Activated T-helper 2 cell treated with anti-CD3 and anti-CD28 coated beads, Interferon-gamma antibody, Interleukin-2, Interleukin-4, amounts not matched to agents 10 μg/mL and 5 μg/mL and 100 μg/mL, durations not matched to agents 14 hours and 24 hours and 36 hours (primary cell): Measurements from ENCODE around the gene HOXD3. TPM values are rescaled to one million over a fixed set of nuclear protein-coding genes. Genes with fewer than 3 reads are reported as not detected.

Source experiments
- DNase-seq: peaks from one replicate; pipeline ENCODE4 v3.0.0; 2021; ENCODE audit warnings: low spot score
- H3K27ac Mint-ChIP-seq: one replicate; pipeline ENCODE4 v1.8.0; 2021; ENCODE audit warnings: mixed read lengths
- H3K27me3 Mint-ChIP-seq: one replicate; pipeline ENCODE4 v1.8.0; 2021; ENCODE audit warnings: low read depth, mixed read lengths
- H3K36me3 Mint-ChIP-seq: one replicate; pipeline ENCODE4 v1.8.0; 2021; ENCODE audit warnings: low read depth, mixed read lengths
- H3K4me1 Mint-ChIP-seq: one replicate; pipeline ENCODE4 v1.8.0; 2021; ENCODE audit warnings: low read depth, mixed read lengths
- H3K4me3 Mint-ChIP-seq: one replicate; pipeline ENCODE4 v1.8.0; 2021; ENCODE audit warnings: low read depth, mild to moderate bottlenecking, moderate library complexity, mixed read lengths
- H3K9me3 Mint-ChIP-seq: one replicate; pipeline ENCODE4 v1.8.0; 2021; ENCODE audit warnings: mixed read lengths
- intact Hi-C: fragments of 100-400 bp; cut with micrococcal nuclease; formaldehyde crosslinking; loops from one replicate; pipeline ENCODE4 v1.15.1; 2023
- total RNA-seq: library from RNA; stranded (reverse); gene quantifications from 2 replicates; pipeline ENCODE4 v1.2.3, GENCODE V29; 2022

Gene HOXD3
- total RNA-seq, 1 donor from 2014 or later = not detected

- peaks cover 3% of the 10 kb centered on the region for H3K36me3 Mint-ChIP-seq
- no peak for DNase-seq
- H3K27me3 Mint-ChIP-seq = peaks cover 88% of the 10 kb centered on the region
- intact Hi-C loops = loop anchor here (2.0 kb wide), 1 partner anchor 15 kb away; no protein-coding TSS in a partner anchor
- no peaks in the 10 kb centered on the region for H3K4me1 Mint-ChIP-seq
- no peak within 1 kb of the TSS for H3K27ac Mint-ChIP-seq
- no peak within 1 kb of the TSS for H3K4me3 Mint-ChIP-seq
- no peaks in the 10 kb centered on the region for H3K9me3 Mint-ChIP-seq
These were observed 5.4 kb upstream of the HOXD3 start, which contains the start of gene HOXD4 for GRCh38 chr2:176151442-176152287. TSS of gene HOXD4 (plus strand) at chr2:176151550. CDS start at chr2:176151634, 84 bp downstream.

- Mint-ChIP-seq H3K9me3 (no peaks in the 10 kb centered on the region), H3K36me3 (peaks cover 3% of the 10 kb centered on the region), H3K27ac (no peak overlapping the region), H3K27me3 (peaks cover 84% of the 10 kb centered on the region), H3K4me1 (no peaks in the 10 kb centered on the region), H3K4me3 (no peak overlapping the region)
- no peak for DNase-seq
- intact Hi-C loops = no loop called here
These were observed 4.5 kb upstream of the HOXD3 start for GRCh38 chr2:176152350-176153181.

- Mint-ChIP-seq H3K4me3 (no peak overlapping the region), H3K27ac (no peak overlapping the region), H3K36me3 (peaks cover 3% of the 10 kb centered on the region), H3K9me3 (no peaks in the 10 kb centered on the region), H3K27me3 (peaks cover 84% of the 10 kb centered on the region), H3K4me1 (no peaks in the 10 kb centered on the region)
- no peak for DNase-seq
- intact Hi-C loops = no loop called here
These were observed 2.4 kb upstream of the HOXD3 start for GRCh38 chr2:176154576-176155252.

GRCh38 chr2:176155356-176156044 is 1.6 kb upstream of the HOXD3 start:
- Mint-ChIP-seq H3K4me1 (no peaks in the 10 kb centered on the region), H3K4me3 (no peak overlapping the region), H3K27me3 (peaks cover 83% of the 10 kb centered on the region), H3K36me3 (peaks cover under 1% of the 10 kb centered on the region), H3K27ac (no peak overlapping the region), H3K9me3 (no peaks in the 10 kb centered on the region)
- DNase-seq = no peak
- intact Hi-C loops = no loop called here

- H3K27me3 Mint-ChIP-seq = peaks cover 82% of the 10 kb centered on the region
- H3K9me3 Mint-ChIP-seq = peaks cover 3% of the 10 kb centered on the region
- intact Hi-C loops = no loop called here
- no peak for DNase-seq
- H3K4me1 Mint-ChIP-seq = no peaks in the 10 kb centered on the region
- no peak overlapping the region for H3K27ac Mint-ChIP-seq
- no peaks in the 10 kb centered on the region for H3K36me3 Mint-ChIP-seq
- H3K4me3 Mint-ChIP-seq = no peak overlapping the region
These were observed 753 bp upstream of the HOXD3 start for GRCh38 chr2:176156301-176156806.

GRCh38 chr2:176157499-176158185 is 535 bp downstream of the HOXD3 start:
- Mint-ChIP-seq H3K36me3 (no peaks in the 10 kb centered on the region), H3K4me1 (no peaks in the 10 kb centered on the region), H3K4me3 (no peak overlapping the region), H3K9me3 (peaks cover 3% of the 10 kb centered on the region), H3K27me3 (peaks cover 86% of the 10 kb centered on the region), H3K27ac (no peak overlapping the region)
- intact Hi-C loops = no loop called here
- DNase-seq = no peak

GRCh38 chr2:176158186-176158591 is 1.1 kb downstream of the HOXD3 start:
- intact Hi-C loops = no loop called here
- Mint-ChIP-seq H3K4me1 (no peaks in the 10 kb centered on the region), H3K4me3 (no peak overlapping the region), H3K27me3 (peaks cover 85% of the 10 kb centered on the region), H3K36me3 (no peaks in the 10 kb centered on the region), H3K9me3 (peaks cover 3% of the 10 kb centered on the region), H3K27ac (no peak overlapping the region)
- no peak for DNase-seq

GRCh38 chr2:176158855-176159662 is 2.0 kb downstream of the HOXD3 start:
- DNase-seq = no peak
- peaks cover 86% of the 10 kb centered on the region for H3K27me3 Mint-ChIP-seq
- H3K36me3 Mint-ChIP-seq = no peaks in the 10 kb centered on the region
- intact Hi-C loops = no loop called here
- no peaks in the 10 kb centered on the region for H3K4me1 Mint-ChIP-seq
- no peak overlapping the region for H3K4me3 Mint-ChIP-seq
- peaks cover 3% of the 10 kb centered on the region for H3K9me3 Mint-ChIP-seq
- H3K27ac Mint-ChIP-seq = no peak overlapping the region

- Mint-ChIP-seq H3K36me3 (no peaks in the 10 kb centered on the region), H3K27ac (no peak overlapping the region), H3K4me1 (no peaks in the 10 kb centered on the region), H3K27me3 (peaks cover 86% of the 10 kb centered on the region), H3K9me3 (peaks cover 3% of the 10 kb centered on the region), H3K4me3 (no peak overlapping the region)
- intact Hi-C loops = loop anchor here (5.0 kb wide), 2 partner anchors 37 to 1822 kb away; partner anchors contain the start of gene HOXD9
- DNase-seq = no peak
These were observed 2.6 kb downstream of the HOXD3 start for GRCh38 chr2:176159663-176160250.

GRCh38 chr2:176160251-176160985 is 3.3 kb downstream of the HOXD3 start:
- Mint-ChIP-seq H3K4me3 (no peak overlapping the region), H3K36me3 (no peaks in the 10 kb centered on the region), H3K27ac (no peak overlapping the region), H3K9me3 (peaks cover 3% of the 10 kb centered on the region), H3K4me1 (no peaks in the 10 kb centered on the region), H3K27me3 (peaks cover 86% of the 10 kb centered on the region)
- intact Hi-C loops = loop anchor here (5.0 kb wide), 2 partner anchors 38 to 1823 kb away; partner anchors contain the start of gene HOXD9
- no peak for DNase-seq
